Measurements from ENCODE around the gene ZNF462.

The ZNF462 gene

GRCh38 chr9:107007402-107007801 is 144.4 kb downstream of the ZNF462 start:
- DNase-seq (ENCODE audit: low read depth): no peak

DNA sequence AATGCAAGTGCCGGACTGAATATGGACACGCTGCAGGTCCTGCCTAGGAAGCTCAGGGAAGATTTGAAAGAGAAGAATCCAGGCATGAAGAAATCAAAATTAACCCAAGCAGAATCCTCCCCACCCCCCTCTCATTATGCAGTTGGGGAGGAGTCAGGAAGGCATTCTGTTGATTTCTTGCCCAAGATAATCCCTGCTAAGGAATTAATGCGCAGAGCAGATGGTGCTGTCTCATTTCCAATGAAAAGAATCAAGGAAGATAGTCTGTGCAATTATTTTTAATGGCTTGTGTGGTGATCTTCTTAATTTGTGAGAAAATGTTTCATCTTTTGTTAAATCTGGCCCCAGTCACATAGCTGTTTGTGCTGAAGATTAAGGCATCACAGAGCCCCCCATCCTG is 145.0 kb downstream of the ZNF462 start:
- no peak for DNase-seq (ENCODE audit: low read depth)

- no peak for DNase-seq (ENCODE audit: low read depth)
Measured at GRCh38 chr9:107008447-107008846, 145.5 kb downstream of the ZNF462 start.

- no peak for DNase-seq (ENCODE audit: low read depth)
Measured at GRCh38 chr9:107016383-107016782, 153.4 kb downstream of the ZNF462 start.

- DNase-seq (ENCODE audit: low read depth): no peak
Measured at GRCh38 chr9:107018861-107019545, 156.0 kb downstream of the ZNF462 start.

DNA sequence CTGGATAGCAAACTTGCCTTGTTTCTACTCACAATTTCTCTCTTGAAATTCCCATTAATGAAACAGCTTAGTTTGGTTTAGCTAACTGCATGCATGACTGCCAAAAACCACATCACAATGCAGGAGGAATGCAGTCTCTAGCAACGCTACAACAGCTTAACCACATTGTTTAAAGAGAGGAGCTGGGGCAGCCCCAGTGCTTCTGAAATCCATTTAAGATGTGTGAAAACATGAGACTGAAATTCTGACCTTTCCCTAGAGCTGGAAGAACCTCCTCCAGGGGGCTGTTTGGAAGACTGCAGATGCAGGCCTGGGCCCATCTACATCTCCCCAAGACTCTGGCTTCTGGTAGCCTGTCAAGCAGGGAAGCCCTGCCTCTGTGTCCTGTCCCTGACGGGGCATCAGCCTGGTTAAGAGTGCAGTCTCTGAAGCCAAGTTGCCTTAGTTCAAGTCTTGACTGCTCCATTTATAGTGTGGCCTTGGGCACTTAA is 157.1 kb downstream of the ZNF462 start:
- no peak for DNase-seq (ENCODE audit: low read depth)

DNA sequence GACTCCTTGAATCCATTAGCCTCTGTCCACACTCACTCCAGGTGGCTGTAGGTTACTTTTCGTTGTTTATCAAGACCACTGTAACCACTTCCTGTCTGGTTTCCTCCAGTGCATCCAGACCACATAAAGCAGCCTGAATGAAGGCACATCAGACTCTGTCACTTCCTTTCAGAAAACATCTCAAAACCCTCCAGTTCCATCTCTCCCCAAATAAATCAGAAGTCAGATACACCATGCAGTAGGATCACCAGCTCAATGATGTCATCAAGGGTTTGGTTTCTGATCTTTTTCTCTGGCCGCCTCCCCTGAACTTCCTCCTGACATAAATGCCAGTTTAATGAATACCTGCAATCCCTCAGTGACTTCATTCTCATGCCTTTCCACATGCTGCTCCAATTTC is 161.2 kb downstream of the ZNF462 start:
- no peak for DNase-seq (ENCODE audit: low read depth)

DNA sequence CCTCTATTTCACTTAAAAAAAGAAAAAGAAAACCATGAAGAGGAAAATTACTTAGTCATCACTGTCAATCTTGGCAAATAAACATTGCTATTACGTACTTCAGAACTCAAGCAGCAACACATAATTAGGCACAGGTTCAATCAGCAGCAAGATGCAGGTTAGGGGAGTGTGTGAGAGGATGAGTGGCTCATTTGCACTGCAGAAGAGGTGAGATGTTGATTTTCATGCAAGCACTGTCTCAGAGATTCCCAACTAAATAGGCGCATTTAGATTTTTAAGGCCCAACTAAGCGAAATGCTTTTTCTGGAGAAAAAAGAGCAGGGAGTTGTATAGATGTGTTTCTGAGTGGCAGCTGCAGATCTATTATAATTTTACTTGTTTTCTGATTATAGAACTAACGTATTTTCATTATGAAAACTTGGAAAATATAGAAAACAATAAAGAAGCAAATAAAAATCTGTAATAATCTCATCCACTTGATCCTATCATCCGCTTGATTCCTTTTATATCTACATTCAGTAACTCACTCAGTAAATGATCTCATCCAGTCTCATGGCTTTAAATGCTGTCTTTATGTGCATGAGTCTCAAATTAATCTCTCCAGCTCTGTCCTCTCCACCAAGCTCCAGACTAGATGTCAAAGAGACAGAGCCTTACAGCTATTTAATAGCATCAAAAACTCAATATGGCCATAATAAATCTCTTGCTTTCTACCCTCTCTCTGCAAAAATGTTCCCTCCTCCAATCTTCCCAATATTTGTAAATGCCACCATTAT is 162.5 kb downstream of the ZNF462 start:
- DNase-seq (ENCODE audit: low read depth): no peak

DNA sequence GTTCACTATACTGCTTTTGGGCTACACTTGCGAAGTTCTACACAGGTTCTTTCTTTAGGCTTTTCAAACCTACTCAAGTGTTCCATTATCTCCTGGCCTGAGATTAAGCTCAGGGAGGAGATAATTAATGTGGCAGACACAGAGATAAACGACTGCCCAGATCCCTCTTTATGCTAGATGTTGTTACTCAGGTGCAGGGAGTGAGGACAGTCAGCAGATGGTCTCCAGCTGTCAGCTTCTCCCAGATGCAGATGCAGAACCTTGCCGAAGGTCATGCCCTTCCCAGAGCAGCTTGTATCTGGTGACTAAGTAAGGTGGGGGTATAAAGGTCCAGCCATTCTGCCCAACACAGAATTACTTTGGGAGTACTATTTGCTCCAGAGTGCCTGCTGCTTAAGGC is 166.2 kb downstream of the ZNF462 start:
- no peak for DNase-seq (ENCODE audit: low read depth)

DNA sequence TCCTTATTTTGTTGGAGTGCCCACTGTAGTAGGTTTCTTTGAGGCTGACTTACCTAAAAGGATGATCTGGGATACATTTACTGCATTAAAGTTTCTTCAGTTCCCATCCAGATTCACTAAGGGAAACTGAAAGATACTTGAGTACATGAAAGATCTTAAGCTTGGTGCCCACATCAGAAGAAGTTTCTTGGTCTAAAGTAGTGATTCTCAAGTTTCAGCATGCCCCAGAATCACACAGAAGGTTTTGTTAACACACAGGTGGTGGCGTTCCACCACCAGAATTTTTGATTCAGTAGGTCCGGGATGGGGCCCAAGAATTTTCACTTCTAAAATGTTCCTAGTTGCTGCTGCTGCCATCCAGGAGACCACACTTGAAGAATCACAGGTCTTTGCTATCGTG is 171.0 kb downstream of the ZNF462 start:
- DNase-seq (ENCODE audit: low read depth): no peak

DNA sequence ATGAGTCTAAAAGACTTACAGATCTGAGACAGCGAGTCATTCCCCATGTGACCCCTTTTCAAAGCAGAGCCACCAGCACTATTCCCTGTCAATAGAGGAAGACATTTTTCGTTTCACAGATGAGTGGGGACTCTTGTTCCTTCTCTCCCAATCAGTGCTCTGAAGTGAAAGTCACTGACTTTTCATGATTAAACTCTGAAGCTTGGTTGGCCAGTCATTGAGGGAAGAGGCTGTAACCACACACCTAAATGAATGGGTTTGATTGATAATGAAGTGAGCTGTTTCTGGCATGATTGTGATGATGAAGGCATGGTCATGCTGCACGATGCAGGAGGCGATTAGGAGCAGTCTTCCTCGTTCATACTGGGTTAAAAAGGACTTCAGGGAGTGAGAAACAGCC is 171.9 kb downstream of the ZNF462 start:
- DNase-seq (ENCODE audit: low read depth): no peak

DNA sequence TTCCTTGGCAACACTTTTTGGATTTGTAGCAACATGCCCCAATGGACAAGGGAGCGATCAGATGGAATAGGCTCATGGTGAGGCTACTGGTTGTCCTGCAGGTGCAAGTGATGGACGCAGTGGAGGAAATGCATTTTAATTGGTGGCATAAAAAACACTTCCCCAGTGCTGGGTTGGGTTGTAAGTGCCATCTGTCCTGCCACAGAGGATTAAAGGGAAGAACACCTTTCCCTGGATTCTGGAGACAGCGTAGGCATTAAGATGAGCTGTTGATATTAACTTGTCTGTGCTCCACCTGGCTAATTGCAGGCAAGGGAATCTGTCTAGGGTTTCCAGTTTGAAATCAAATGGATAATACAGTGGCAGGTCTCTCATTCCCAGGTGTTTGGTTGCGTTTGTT is 173.4 kb downstream of the ZNF462 start:
- DNase-seq (ENCODE audit: low read depth): no peak

DNA sequence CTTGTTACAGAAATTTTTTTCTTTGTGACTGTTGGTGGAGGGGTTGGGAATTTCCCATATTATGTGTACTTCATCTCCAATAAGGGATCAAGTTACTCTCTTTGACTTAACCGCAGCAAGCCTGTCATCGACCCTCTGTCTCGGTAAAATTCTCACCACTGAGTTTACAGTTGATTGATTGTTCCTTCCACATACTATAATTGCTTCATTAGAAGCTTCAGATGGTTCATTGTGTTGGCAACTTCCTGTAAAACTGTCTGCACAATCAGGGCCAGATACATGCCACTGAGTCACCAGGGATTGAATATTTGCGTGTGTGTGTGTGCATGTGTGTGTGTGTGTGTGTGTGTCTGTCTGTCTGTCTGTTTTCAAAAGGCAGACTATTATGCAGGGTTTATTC is 176.6 kb downstream of the ZNF462 start:
- DNase-seq (ENCODE audit: low read depth): no peak

- DNase-seq (ENCODE audit: low read depth): no peak
Measured at GRCh38 chr9:107042606-107043005, 179.6 kb downstream of the ZNF462 start.

GRCh38 chr9:107043886-107044285 is 180.9 kb downstream of the ZNF462 start:
- no peak for DNase-seq (ENCODE audit: low read depth)

- DNase-seq (ENCODE audit: low read depth): no peak
Measured at GRCh38 chr9:107044872-107045271, 181.9 kb downstream of the ZNF462 start.

- DNase-seq (ENCODE audit: low read depth): no peak
Measured at GRCh38 chr9:107046692-107047091, 183.7 kb downstream of the ZNF462 start.

GRCh38 chr9:107049046-107049802 is 186.3 kb downstream of the ZNF462 start:
- no peak for DNase-seq (ENCODE audit: low read depth)

DNA sequence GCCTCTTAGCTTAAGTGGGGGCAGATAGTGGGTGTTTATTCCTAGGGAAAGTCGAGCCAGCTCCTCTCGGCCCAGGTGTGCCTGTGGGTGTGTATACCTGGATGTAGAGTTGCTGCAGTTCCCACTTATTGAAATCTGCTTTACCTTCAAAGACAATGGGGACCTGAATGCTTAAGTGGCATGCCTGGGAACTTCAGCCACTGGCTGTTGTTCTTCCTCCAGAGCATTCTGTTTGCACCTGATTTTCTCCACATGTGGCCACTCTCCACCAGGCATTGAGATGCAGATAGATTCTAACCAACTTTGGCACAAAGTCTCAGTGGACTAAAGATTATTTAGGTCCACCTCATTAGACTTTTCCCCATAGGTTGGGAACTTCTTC is 186.8 kb downstream of the ZNF462 start:
- DNase-seq (ENCODE audit: low read depth): no peak

GRCh38 chr9:107051392-107051791 is 188.4 kb downstream of the ZNF462 start:
- no peak for DNase-seq (ENCODE audit: low read depth)

DNA sequence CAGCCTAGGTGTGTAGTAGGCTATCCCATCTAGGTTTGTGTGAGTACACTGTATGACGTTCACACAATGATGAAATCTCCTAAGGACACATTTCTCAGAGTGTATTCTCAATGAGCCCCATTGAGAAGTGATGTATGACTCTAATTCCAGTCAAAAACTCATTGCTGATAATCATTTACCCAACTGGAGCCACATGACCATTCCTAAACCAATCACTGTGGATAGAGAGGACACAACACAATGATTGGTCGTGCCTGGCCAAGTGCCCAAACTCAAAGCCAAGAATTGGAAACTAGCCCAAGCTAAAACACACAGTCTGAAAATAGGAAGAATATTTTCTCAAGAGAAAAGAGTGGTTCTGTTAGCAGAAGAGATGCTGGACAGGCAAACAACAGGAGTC is 191.2 kb downstream of the ZNF462 start:
- DNase-seq (ENCODE audit: low read depth): no peak

GRCh38 chr9:107059220-107059619 is 196.3 kb downstream of the ZNF462 start:
- DNase-seq (ENCODE audit: low read depth): no peak

DNA sequence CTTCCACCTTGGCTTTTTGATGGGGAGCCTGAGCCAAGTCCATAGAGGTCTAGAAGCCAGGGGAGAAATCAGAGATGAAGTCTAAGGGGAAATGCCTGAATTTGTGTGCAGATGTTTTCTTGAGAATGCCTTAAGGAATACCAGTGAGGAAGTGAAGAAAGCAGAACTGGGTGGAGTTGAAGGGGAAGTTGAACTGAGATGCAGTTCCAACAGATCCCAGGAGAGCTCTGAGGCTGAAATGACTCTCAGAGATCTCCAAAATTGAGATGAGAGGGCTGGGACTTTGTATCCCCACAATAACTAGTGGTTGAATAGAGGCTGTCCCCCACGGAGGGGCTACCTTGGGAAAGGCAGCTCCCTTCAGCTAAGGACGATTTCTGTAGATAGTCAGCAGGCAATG is 197.1 kb downstream of the ZNF462 start:
- no peak for DNase-seq (ENCODE audit: low read depth)
